Adipocyte (in vitro differentiated cells): ENCODE results near the gene CRB3.

Experiments used
- DNase-seq: peaks from one replicate; pipeline ENCODE4 v3.0.0-alpha.2; 2015; ENCODE audit warnings: low read depth
- H3K27me3 ChIP-seq: replicated peaks from 2 replicates; pipeline ENCODE4 v1.7.0; 2013; ENCODE audit warnings: mild to moderate bottlenecking, low read length, moderate library complexity; ENCODE audit not compliant: control insufficient read depth, insufficient read depth
- H3K36me3 ChIP-seq: 2 replicates; pipeline ENCODE4 v1.7.0; 2013; ENCODE audit warnings: low read length, mild to moderate bottlenecking, moderate library complexity; ENCODE audit not compliant: control insufficient read depth, insufficient read depth, severe bottlenecking
- H3K4me1 ChIP-seq: 2 replicates; pipeline ENCODE4 v1.7.0; 2013; ENCODE audit warnings: mild to moderate bottlenecking, low read length, moderate library complexity; ENCODE audit not compliant: control insufficient read depth, insufficient read depth
- H3K4me3 ChIP-seq: 2 replicates; pipeline ENCODE4 v1.7.0; 2013; ENCODE audit warnings: mild to moderate bottlenecking, low read length, moderate library complexity
- H3K9ac ChIP-seq: 2 replicates; pipeline ENCODE4 v1.7.0; 2013; ENCODE audit warnings: mild to moderate bottlenecking, low read length, moderate library complexity
- H3K9me3 ChIP-seq: 2 replicates; pipeline ENCODE4 v1.7.0; 2013; ENCODE audit warnings: mild to moderate bottlenecking, low read length, moderate library complexity; ENCODE audit not compliant: control insufficient read depth

Gene CRB3

GRCh38 chr19:6442087-6442688 lies 21.9 kb upstream of the CRB3 start:
- no peaks in the 10 kb centered on the region for H3K9me3 ChIP-seq
- no peak for DNase-seq
- H3K27me3 ChIP-seq = peaks cover 3% of the 10 kb centered on the region
- no peak overlapping the region for H3K9ac ChIP-seq
- H3K4me1 ChIP-seq = no peaks in the 10 kb centered on the region
- H3K4me3 ChIP-seq = no peak overlapping the region
- peaks cover 7% of the 10 kb centered on the region for H3K36me3 ChIP-seq

GRCh38 chr19:6443986-6444385 lies 20.1 kb upstream of the CRB3 start:
- peaks cover 7% of the 10 kb centered on the region for H3K36me3 ChIP-seq

DNA sequence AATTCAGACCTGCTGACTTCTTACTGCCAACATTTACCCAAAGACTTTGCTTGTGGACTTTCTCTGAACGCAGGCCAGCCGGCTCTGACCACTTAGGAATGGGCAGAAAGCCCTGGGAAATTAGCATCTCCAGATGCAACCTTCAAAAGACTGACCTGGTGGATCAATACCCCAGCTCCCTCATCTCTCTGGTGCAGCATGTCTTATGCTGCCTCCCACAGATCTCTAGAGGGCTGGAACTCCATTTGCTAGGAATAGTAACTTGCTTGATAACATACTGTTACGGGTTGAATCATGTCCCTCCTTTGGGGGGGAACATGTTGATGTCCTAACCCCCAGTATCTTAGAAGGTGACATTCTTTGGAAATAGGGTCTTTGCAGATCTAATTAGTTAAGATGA lies 17.6 kb upstream of the CRB3 start:
- no peak for DNase-seq
- Histone ChIP-seq H3K9me3 (no peaks in the 10 kb centered on the region), H3K36me3 (peaks cover 7% of the 10 kb centered on the region), H3K9ac (no peak overlapping the region), H3K27me3 (no peaks in the 10 kb centered on the region), H3K4me3 (no peak overlapping the region), H3K4me1 (no peaks in the 10 kb centered on the region)

More at GRCh38 chr19:6443986-6444385, 20.1 kb upstream of the CRB3 start:
- Histone ChIP-seq H3K9me3 (no peaks in the 10 kb centered on the region), H3K4me1 (no peaks in the 10 kb centered on the region), H3K27me3 (peaks cover 3% of the 10 kb centered on the region), H3K9ac (no peak overlapping the region), H3K4me3 (no peak overlapping the region)
- no peak for DNase-seq

- H3K27me3 ChIP-seq = no peaks in the 10 kb centered on the region
- peaks cover 7% of the 10 kb centered on the region for H3K36me3 ChIP-seq
- H3K9me3 ChIP-seq = no peaks in the 10 kb centered on the region
- no peak overlapping the region for H3K4me3 ChIP-seq
- H3K4me1 ChIP-seq = no peaks in the 10 kb centered on the region
- no peak for DNase-seq
- no peak overlapping the region for H3K9ac ChIP-seq
Observed at GRCh38 chr19:6448045-6448444, 16.0 kb upstream of the CRB3 start.

GRCh38 chr19:6450166-6450565 lies 13.9 kb upstream of the CRB3 start:
- Histone ChIP-seq H3K4me1 (no peaks in the 10 kb centered on the region), H3K9ac (no peak overlapping the region), H3K4me3 (no peak overlapping the region), H3K9me3 (peaks cover 10% of the 10 kb centered on the region), H3K36me3 (peaks cover 21% of the 10 kb centered on the region), H3K27me3 (no peaks in the 10 kb centered on the region)
- no peak for DNase-seq

DNA sequence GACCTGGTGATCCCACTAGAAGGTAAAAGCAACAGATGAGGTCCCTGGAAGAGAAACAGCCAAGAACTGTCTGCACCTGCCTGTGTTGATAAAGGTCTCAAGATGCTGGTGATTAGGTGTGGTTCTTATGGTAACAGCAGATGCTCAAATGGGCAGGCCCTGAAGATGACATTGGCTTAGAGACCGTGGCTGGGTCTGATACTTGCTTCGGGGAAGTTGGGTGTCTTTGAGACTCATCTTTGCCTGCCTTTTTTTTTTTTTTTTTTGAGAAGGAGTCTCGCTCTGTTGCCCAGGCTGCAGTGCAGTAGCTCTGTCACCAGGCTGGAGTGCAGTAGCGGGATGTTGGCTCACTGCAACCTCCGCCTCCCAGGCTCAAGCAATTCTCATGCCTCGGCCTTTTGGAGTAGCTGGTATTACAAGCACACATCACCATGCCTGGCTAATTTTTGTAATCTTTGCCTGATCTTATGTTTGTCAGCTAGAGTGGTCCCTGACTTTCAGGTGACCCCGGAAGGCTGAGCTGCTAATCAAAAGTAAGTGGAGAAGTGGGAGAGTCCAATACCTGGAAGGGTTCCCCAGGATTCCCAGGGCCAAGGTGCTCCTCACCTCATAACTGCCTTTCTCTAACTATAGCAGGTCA lies 12.4 kb upstream of the CRB3 start:
- Histone ChIP-seq H3K4me1 (no peaks in the 10 kb centered on the region), H3K4me3 (no peak overlapping the region), H3K27me3 (no peaks in the 10 kb centered on the region), H3K9me3 (peaks cover 10% of the 10 kb centered on the region), H3K36me3 (peaks cover 18% of the 10 kb centered on the region), H3K9ac (no peak overlapping the region)
- no peak for DNase-seq

DNA sequence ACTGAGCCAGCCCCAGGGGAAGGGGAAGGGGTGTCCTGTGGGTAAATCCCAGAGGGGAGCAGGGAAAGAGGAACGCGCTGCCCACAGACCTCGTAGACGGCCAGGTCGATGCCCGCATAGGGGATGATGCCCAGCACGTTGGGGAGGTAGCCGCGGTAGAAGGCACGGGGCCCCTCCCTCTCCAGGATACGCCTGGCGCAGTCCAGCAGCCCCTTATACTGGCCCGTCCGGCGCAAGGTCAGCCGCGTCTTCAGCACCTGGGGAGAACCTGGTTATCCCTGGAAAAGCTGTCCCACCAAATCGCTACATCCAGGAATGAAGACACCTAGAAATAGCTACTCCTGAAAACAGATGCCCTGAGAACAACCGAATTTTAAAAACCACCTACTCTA lies 11.9 kb upstream of the CRB3 start:
- no peak overlapping the region for H3K4me3 ChIP-seq
- no peak overlapping the region for H3K9ac ChIP-seq
- no peaks in the 10 kb centered on the region for H3K27me3 ChIP-seq
- no peaks in the 10 kb centered on the region for H3K4me1 ChIP-seq
- H3K36me3 ChIP-seq = peaks cover 18% of the 10 kb centered on the region
- DNase-seq = no peak
- peaks cover 10% of the 10 kb centered on the region for H3K9me3 ChIP-seq

- Histone ChIP-seq H3K9me3 (peaks cover 10% of the 10 kb centered on the region), H3K9ac (no peak overlapping the region), H3K27me3 (no peaks in the 10 kb centered on the region), H3K4me3 (no peak overlapping the region), H3K4me1 (no peaks in the 10 kb centered on the region), H3K36me3 (peaks cover 18% of the 10 kb centered on the region)
- no peak for DNase-seq
Observed at GRCh38 chr19:6452899-6453298, 11.2 kb upstream of the CRB3 start.

DNA sequence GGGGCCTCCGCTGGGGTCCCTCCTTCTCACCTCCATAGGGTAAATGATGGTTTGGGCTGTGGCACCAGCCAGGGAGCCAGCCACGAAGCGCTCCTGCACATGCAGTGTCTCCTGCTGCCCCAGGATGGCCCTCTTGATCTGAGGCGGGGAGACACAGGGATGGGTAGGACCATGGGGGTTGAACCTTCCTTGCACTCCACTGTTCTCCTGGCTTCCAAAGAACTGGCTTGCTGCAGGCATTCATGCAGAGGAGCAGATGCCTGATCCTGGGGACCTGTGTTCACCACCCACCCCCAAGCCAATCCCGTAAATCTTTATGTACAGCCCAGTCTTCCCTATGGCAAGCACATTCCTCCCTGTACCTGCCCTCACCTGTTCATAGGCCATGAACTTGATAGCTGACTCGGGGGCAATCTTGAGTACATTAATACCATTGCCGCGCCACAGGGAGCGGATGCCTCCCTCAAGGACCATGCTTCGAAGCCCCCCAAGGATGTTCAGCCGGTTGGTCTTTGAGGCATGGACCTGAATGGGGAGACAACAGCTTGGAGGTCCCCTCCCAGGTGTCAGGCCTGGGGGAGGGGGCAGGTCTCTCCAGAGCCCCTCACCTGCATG lies 10.0 kb upstream of the CRB3 start:
- H3K27me3 ChIP-seq = no peaks in the 10 kb centered on the region
- peaks cover 18% of the 10 kb centered on the region for H3K36me3 ChIP-seq
- no peak overlapping the region for H3K4me3 ChIP-seq
- no peak for DNase-seq
- no peaks in the 10 kb centered on the region for H3K4me1 ChIP-seq
- peaks cover 10% of the 10 kb centered on the region for H3K9me3 ChIP-seq
- no peak overlapping the region for H3K9ac ChIP-seq

- Histone ChIP-seq H3K9ac (no peak overlapping the region), H3K36me3 (peaks cover 18% of the 10 kb centered on the region), H3K4me3 (no peak overlapping the region), H3K9me3 (peaks cover 10% of the 10 kb centered on the region), H3K4me1 (peaks cover 8% of the 10 kb centered on the region), H3K27me3 (no peaks in the 10 kb centered on the region)
- no peak for DNase-seq
Observed at GRCh38 chr19:6455924-6456323, 8.1 kb upstream of the CRB3 start.

DNA sequence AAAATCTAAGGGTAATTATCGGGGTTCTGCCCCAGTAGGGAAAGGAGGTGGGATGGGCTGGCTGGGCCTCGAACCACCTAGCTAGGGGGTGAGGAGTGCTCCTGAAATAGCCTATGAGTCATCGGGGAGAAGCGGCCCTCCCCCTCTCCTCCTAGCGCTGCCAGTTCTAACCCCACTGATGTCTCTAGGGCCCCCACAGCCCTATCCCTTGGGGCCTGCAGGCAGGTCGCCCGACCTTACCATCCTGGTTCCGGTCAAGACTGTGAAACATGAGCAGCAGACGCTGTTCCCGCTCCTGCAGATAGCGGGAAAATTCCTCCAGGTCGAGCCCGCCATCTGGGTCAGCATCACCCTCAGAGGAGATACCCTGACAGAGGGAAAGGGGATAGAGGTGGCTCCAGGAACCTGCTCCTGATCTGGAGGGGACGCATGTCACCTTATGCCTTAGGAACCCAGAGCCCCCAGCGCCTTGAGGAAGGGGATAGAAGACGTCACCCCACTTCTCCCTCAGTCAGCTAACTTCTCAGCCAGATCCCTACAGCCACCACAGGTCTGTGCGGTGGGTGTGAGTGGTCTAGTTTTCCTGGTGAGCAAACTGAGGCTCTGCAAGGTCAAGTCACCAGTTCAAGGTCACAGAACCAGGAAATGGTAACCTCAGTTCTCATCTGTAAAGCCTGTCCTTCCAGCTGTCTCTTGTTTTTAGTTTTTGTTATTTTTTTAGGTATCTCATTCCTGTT lies 5.9 kb upstream of the CRB3 start:
- no peak overlapping the region for H3K4me3 ChIP-seq
- no peak for DNase-seq
- no peak overlapping the region for H3K9ac ChIP-seq
- H3K27me3 ChIP-seq = peaks cover 7% of the 10 kb centered on the region
- H3K4me1 ChIP-seq = peaks cover 8% of the 10 kb centered on the region
- peaks cover 10% of the 10 kb centered on the region for H3K9me3 ChIP-seq
- H3K36me3 ChIP-seq = peaks cover 18% of the 10 kb centered on the region
